ENCODE measurements around the gene MCAT. TPM values are rescaled to one million over a fixed set of nuclear protein-coding genes. Genes with fewer than 3 reads are reported as not detected.
A peak's percentile ranks its signal among the peaks of the same experiment; 100 is the strongest.

Gene MCAT
- total and polyA plus RNA-seq, 2 of the 4 experiments (the other 2 are of a cell fraction) = 7.3 to 19.7 TPM

- Histone ChIP-seq H2AK5ac (ENCODE audit: low read depth, low read length) (peak overlapping the region; percentile 88), H3K27me3 (ENCODE audit: control insufficient read depth, insufficient read depth, low read length) (no peaks in the 10 kb centered on the region), H3K36me3 (ENCODE audit: control insufficient read depth, insufficient read depth, low read length) (peaks cover 2% of the 10 kb centered on the region; the same call in 1 of the 2 replicates), H2BK5ac (ENCODE audit: low read depth, low read length, poor library complexity, severe bottlenecking) (no peak overlapping the region), H2BK15ac (ENCODE audit: low read depth, low read length) (no peak overlapping the region; the same call in 2 of the 3 replicates), H4K8ac (ENCODE audit: low read depth in 2 of 2, low read length in 2 of 2) (peak overlapping the region; percentile 40 to 86; a peak in 3 of 4 replicates), H3K23ac (ENCODE audit: low read depth, low read length) (no peak overlapping the region), H3K56ac (ENCODE audit: extremely low read depth, insufficient read depth, low read length) (no peak overlapping the region), H3K79me1 (ENCODE audit: low read depth in 1 of 2, low read length in 2 of 2) (no peaks in the 10 kb centered on the region), H2AFZ (replicated peaks; ENCODE audit: low read length, poor library complexity) (peak overlapping the region; percentile 81), H3K27ac (ENCODE audit: insufficient read depth, low read length) (no peak overlapping the region), H3K4ac (ENCODE audit: low read depth, low read length) (peak overlapping the region; percentile 92), H3K4me2 (ENCODE audit: low read depth, low read length) (peak overlapping the region; percentile 19; the same call in 1 of the 2 replicates), H3K9ac (ENCODE audit: low read depth, low read length) (no peak overlapping the region), H4K20me1 (ENCODE audit: insufficient read depth, low read length) (no peaks in the 10 kb centered on the region), H2BK20ac (ENCODE audit: low read depth, low read length) (peak overlapping the region; percentile 25; the same call in 1 of the 2 replicates), H3K9me3 (ENCODE audit: control insufficient read depth, insufficient read depth, low read length) (no peaks in the 10 kb centered on the region), H3K14ac (replicated peaks; ENCODE audit: low read depth, low read length) (peak overlapping the region; percentile 85), H2BK120ac (ENCODE audit: low read depth, low read length) (peak overlapping the region; percentile 80; the same call in 1 of the 2 replicates), H3K4me1 (ENCODE audit: control insufficient read depth, insufficient read depth, low read length) (peaks cover 12% of the 10 kb centered on the region), H3K18ac (ENCODE audit: low read depth, low read length) (no peak overlapping the region), H4K5ac (ENCODE audit: low read depth, low read length) (peak overlapping the region; percentile 78), H2AK9ac (replicated peaks; ENCODE audit: low read depth, low read length, poor library complexity) (peak overlapping the region; percentile 99), H3K4me3 (ENCODE audit: insufficient read depth, low read depth, low read length) (no peak overlapping the region), H4K91ac (ENCODE audit: insufficient read depth, low read depth, low read length) (peak overlapping the region; percentile 81), H3K9me1 (ENCODE audit: insufficient read depth, low read length) (peaks cover 11% of the 10 kb centered on the region)
- ChIA-PET CTCF (no interaction called here), POLR2A (ENCODE audit: unreplicated experiment) (interaction anchor here (0.6 kb wide), 1 partner anchor 508 kb away, joined by 12 read pairs; no protein-coding TSS in a partner anchor)
- no TSS peak for BruUV-seq (replicated peaks)
- dilution Hi-C loops (cut with HindIII; ENCODE audit: low sequenced_read_pairs, unreplicated experiment) = no loop called here
- WGBS, 2 experiments (ENCODE audit: extremely low coverage in 2 of 2, insufficient read length in 1 of 2) = 78% methylated on average over 1 of the region's 5 CpGs; no CpG with 5 or more reads in 1 of the 2 experiments
- in situ Hi-C loops (cut with MboI; ENCODE audit: low sequenced_read_pairs) = no loop called here
- 0 out of 2 replicates have a peak, but pooled peaks have one; percentile 19 for TF ChIP-seq FOS (IDR thresholded peaks at IDR 0.05; ENCODE audit: low read depth, low read length)
- TF ChIP-seq RAD21 (IDR thresholded peaks at IDR 0.05; ENCODE audit: low read length) = no peak
- TF ChIP-seq MAZ (IDR thresholded peaks at IDR 0.05; ENCODE audit: borderline replicate concordance, low read depth, low read length) = peak; percentile 52; the same call in 1 of the 2 replicates
- intact Hi-C loops (cut with micrococcal nuclease) = no loop called here
- peak; percentile 85 for DNase-seq
- peak; percentile 94 for ATAC-seq (ENCODE audit: low read depth)
Observed at GRCh38 chr22:43126501-43127165, 16.6 kb downstream of the MCAT start.

All from IMR-90 (cell line).